Measurements from ENCODE around the gene MDC1.
"Not testable (repeated sequence)": the region's sequence is repeated elsewhere in the genome, so short reads cannot be mapped to it uniquely, and the experiment has no call there.

The MDC1 gene

DNA sequence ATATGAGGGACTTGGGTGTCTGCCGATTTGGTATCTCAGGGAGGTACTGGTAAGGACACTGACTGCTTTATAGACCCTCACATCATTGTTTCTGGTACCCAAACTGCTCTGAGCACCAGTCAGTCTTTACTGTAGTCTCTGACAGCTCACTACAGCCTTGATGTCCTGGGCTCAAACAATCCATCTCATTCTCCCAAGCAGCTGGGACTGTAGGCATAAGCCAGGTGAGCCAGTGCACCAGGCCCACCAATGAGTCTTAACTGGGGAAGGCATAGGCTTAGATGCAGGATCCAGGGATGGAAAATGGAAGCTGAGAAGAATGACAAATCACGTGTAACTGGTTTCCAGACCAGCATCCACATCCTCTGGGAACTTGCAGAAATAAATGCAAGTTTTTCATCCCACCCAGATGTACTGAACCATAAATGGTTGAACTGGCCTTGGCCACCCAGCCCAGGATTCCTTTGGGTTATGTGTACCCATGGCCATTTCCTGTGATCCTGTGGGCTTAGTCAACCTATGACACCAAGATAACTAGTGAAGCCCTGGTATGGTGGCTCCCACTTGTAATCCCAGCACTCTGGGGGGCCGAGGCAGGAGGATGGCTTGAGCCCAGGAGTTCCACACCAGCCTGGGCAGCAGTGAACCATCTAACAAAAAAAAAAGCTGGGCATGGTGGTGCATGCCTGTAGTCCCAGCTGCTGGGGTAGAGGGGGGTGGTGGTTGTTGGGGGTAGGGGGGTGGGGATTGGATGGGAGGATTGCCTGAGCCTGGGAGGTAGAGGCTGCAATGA is 8.8 kb upstream of the MDC1 start:
- peak; percentile 84 for DNase-seq (ENCODE audit: low read depth)

DNA sequence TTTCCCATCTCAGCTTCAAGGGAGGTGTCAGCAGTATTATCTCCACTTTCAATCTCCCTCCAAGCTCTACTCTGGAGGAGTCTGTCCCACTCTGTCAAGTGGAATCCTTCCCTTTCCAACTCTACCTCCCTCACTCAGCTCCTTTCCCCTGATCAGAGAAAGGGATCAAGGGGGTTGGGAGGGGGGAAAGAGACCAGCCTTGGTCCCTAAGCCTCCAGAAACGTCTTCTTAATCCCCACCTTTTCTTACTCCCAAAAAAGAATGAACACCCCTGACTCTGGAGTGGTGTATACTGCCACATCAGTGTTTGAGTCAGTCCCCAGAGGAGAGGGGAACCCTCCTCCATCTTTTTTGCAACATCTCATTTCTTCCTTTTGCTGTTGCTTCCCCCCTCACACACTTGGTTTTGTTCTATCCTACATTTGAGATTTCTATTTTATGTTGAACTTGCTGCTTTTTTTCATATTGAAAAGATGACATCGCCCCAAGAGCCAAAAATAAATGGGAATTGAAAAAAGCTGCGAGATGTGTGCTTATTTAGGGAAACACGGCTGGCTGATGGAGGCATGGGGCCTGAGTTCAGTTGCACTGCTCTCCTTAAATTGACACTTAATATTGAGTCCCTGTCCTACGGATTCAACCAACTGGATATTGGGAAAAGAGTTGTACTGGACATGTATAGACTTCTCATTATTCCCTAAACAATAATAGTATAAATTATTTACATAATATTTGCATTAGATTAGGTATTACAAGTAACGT is 8.0 kb upstream of the MDC1 start:
- peak; percentile 46 for DNase-seq (ENCODE audit: low read depth)

DNA sequence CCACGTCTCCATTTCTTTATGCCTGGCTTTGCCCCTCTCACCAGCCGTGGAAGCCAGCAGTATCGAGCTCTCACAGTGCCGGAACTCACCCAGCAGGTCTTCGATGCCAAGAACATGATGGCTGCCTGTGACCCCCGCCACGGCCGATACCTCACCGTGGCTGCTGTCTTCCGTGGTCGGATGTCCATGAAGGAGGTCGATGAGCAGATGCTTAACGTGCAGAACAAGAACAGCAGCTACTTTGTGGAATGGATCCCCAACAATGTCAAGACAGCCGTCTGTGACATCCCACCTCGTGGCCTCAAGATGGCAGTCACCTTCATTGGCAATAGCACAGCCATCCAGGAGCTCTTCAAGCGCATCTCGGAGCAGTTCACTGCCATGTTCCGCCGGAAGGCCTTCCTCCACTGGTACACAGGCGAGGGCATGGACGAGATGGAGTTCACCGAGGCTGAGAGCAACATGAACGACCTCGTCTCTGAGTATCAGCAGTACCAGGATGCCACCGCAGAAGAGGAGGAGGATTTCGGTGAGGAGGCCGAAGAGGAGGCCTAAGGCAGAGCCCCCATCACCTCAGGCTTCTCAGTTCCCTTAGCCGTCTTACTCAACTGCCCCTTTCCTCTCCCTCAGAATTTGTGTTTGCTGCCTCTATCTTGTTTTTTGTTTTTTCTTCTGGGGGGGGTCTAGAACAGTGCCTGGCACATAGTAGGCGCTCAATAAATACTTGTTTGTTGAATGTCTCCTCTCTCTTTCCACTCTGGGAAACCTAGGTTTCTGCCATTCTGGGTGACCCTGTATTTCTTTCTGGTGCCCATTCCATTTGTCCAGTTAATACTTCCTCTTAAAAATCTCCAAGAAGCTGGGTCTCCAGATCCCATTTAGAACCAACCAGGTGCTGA is 7.0 kb upstream of the MDC1 start:
- not testable (repeated sequence) for DNase-seq (ENCODE audit: low read depth)

DNA sequence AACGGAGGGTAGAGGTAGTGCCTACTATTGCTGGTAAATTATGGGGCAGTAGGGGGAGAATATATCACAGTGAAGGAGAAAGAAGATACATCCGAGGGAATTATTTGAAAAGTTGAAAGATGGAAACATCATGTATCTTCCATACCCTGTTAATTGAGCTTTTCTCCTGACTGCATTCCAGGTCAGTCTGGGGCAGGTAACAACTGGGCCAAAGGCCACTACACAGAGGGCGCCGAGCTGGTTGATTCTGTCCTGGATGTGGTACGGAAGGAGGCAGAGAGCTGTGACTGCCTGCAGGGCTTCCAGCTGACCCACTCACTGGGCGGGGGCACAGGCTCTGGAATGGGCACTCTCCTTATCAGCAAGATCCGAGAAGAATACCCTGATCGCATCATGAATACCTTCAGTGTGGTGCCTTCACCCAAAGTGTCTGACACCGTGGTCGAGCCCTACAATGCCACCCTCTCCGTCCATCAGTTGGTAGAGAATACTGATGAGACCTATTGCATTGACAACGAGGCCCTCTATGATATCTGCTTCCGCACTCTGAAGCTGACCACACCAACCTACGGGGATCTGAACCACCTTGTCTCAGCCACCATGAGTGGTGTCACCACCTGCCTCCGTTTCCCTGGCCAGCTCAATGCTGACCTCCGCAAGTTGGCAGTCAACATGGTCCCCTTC is 6.2 kb upstream of the MDC1 start:
- DNase-seq (ENCODE audit: low read depth) = not testable (repeated sequence)

DNA sequence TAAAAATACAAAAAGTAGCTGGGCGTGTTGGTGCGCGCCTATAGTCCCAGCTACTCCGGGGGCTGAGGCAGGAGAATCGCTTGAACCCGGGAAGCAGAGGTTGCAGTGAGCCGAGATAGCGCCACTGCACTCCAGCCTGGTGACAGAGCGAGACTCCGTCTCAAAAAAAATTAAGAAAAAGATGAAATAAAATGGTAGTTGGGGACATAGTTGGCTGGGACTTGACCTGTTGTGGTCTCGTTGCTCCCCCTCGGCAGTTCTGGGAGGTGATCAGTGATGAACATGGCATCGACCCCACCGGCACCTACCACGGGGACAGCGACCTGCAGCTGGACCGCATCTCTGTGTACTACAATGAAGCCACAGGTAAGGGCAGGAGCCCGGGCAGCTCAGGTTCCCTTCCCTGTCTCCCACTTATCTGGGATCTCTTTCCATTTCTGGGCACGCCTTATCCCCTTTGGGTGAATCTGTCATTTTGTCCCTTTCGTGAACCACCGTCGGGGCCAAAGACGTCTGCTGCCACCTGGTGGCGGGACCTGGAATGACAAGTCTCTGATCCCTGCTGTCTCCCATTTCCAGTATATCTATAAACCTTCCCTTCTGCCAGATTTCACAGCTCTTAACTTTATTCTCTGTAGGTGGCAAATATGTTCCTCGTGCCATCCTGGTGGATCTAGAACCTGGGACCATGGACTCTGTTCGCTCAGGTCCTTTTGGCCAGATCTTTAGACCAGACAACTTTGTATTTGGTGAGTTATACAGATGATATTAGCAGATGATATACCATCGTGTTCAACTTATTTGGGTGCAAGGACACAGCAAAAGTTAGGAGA is 5.4 kb upstream of the MDC1 start:
- DNase-seq (ENCODE audit: low read depth) = peak; percentile 86

DNA sequence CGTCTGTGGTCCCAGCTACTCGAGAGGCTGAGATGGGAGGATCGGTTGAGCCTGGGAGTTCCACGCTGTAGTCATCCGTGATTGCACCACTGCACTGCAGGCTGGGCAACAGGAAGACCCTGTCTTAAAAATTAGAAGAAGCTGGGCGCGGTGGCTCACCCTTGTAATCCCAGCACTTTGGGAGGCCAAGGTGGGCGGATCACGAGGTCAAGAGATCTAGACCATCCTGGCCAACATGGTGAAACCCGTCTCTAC is 4.9 kb upstream of the MDC1 start:
- DNase-seq (ENCODE audit: low read depth) = peak; percentile 48

DNA sequence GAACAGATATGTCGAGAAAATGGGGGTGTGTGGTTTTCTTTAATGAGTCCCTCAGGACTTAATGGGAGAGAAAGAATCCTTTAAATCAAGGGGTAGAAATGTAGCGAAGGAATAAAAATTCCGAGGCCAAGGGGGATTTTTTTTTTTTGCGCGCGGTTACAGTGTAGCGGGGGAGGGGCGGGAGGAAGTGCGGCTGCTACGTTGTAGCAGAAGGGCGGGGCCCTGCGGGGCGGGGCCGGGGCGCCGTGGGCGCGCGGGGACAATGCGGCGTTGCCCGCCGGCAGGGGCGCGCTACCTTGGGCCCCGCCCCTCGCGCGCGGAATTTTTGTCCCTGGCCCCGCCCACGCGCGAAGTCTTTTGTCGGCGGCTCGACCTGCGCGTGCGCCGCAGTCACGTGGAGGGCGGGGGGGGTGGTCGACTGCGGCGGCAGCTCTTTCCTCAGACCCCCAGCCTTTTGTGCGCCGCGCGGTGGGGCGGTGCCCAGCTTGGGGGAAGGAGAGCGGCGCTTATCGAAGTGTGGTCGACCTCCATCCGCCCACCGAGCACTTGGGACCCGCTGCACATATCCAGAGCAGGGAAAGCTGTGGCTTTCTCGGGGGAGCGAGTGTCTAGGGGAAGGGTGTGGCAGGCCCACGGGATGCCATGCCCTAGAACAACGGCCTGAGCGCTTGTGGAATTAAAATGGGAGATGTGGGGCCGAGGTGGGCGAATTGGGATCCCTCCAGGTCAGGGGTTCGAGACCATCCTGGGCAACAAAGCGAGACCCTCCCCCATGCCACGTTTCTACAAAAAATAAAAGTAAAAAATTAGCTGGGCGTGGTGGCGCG is 4.3 kb upstream of the MDC1 start:
- peak; percentile 94 for DNase-seq (ENCODE audit: low read depth)

DNA sequence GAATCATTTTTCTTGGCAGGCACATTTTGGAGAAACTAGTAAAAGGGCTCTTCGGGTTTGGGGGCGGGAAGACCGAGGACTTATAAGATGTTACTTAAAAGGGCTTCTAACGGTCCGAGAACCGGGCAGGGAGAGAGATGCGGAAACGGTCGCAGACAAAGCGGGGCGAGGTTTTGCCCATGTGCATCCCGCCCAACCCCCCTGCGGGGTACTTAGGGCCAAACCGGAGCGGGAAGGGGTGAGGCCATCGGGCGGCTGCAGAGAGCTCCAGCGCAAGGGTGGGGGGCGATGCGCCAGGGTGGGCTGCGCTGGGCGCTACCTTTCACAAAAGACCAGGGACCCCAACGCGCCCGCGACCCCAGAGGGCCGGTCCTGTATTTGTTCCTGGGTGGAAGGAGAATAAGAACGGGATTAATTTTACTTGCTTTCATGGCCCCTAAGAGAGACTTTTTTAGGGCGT is 3.7 kb upstream of the MDC1 start:
- peak; percentile 74 for DNase-seq (ENCODE audit: low read depth)

DNA sequence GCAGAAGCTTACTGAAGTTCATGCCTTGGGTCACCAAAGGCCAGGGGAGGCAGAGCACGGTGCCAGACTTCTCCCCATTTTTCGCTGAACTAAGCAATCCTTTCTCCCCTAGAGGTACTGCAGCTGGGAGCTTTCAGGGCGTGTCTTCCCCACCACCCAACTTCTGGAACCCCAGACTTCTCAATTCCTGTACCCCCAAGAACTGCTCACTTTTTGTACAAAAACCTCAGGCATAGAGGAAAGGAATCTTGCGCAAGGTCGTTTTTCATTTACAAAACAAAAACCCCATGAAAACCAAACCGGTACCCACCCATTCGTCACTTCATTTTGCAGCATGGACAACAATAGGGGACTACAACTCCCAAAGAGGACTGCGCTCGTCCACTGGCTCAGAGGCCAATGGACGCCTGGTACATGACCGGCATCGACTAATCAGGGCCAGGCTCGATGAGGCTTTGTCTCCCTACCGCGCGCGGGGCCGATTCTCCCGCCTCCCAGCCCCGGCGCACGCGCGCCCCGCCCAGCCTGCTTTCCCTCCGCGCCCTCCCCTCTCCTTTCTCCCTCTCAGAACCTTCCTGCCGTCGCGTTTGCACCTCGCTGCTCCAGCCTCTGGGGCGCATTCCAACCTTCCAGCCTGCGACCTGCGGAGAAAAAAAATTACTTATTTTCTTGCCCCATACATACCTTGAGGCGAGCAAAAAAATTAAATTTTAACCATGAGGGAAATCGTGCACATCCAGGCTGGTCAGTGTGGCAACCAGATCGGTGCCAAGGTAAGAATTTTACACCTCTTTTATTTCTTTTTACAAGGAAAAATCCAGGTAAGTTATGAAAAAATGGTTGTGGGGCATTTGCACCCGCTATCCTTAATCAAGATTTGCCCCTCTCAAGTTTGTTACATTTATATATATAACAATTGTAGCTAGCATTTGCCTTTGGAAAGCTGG is 3.0 kb upstream of the MDC1 start, which contains the start of gene TUBB:
Gene TUBB, plus strand, starts transcription at position 562 of the 947 bp plus-strand sequence. Its CDS starts 155 bp downstream, at position 717.
- peak; percentile 99 for DNase-seq (ENCODE audit: low read depth)

DNA sequence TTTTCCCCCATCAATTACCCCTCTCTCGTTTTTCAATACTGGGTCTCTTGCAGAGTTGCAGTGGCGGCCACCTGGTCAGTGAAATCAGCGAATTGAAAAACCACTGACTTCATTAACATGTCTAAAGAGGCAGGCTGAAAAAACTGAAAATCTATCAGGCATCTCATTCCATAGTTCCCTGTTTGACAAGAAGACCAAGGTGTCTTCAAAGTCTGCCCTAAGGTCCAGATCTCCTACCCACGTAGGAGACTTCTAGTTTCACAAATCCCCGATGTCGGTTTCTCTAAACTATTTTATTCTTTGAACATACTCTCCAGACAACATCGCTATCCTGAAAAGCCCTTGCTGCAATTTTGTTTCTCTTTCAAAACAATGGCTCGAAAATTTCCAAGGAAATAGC is 2.3 kb upstream of the MDC1 start:
- no peak for DNase-seq (ENCODE audit: low read depth)

DNA sequence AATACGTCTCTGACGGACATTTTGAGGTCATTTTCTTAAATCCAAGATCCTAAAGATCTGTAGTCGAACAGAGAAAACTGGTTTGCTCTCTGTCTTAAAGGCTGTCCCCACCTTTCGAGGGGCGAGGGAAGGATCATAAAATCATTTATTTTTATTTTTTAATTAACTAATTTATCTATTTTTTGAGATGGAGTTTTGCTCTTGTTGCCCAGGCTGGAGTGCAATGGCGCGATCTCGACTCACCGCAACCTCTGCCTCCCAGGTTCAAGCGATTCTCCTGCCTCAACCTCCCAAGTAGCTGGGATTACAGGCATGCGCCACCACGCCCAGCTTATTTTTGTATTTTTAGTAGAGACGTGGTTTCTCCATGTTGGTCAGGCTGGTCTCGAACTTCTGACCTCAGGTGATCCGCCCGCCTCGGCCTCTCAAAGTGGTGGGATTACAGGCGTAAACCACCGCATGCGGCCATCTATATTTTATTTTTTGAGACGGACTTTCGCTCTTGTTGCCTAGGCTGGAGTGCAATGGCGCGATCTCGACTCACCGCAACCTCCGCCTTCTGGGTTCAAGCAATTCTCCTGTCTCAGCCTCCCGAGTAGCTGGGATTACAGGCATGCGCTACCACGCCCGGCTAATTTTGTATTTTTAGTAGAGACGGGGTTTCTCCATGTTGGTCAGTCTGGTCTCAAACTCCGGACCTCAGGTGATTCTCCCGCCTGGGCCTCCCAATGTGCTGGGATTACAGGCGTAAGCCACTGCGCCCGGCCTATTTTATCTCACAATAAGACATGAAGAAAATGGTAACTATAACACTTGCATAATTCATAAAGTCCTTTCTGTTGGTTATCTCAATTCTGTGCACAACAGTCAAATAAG is 1.0 kb upstream of the MDC1 start:
- not testable (repeated sequence) for DNase-seq (ENCODE audit: low read depth)

DNA sequence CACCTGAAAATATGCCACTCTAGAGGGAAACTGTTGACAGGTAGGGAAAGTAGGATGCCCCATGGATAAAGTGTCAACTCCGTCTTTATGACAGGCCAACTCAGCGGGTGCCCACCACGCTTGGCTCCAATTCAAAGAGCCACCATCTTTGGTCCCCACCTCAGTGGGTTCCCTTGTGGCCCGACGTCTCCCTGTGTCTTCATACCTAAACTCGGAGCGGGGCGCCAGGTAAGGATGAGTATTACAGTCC is 277 bp downstream of the MDC1 start:
- DNase-seq (ENCODE audit: low read depth) = no peak

DNA sequence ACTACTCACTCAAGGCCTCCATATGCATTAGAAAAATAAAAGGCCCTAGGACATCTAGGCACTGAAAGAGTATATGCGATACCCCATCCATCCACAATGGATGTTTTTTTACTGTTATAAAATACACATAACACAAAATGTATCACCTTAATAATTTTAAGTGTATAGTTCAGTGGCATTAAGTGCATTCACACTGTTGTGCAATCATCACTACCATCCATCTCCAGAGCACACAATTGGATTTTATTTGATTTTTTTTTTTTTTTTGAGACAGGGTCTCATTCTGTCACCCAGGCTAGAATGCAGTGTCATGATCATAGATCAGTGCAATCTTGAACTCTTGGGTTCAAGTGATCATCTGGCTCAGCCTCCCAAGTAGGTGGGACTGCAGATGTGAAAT is 2.8 kb downstream of the MDC1 start:
- no peak for DNase-seq (ENCODE audit: low read depth)

DNA sequence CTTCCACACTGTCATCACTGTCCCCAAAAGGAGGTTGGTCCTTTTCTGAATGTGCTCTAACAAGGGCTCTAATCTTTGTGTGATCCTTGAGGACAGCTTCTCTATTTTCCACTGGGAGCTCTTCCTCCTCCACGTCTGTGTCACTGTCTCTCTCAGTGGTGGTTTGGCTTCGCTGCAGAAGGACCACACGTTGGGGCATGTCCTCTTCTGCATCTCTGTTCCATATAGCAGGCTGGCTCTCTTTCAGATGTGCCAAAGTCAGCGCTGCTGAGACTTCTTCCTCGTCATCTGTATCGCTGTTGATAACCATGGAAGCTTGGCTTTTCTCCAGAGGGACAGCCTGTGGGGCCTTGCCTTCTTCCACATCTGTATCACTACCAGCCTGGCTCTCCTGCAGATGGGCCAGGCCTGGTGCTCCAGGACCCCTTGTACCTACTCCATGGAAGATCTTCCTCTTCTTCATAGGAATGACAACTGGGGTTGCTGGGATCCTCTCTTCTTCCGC is 4.6 kb downstream of the MDC1 start:
- no peak for DNase-seq (ENCODE audit: low read depth)

DNA sequence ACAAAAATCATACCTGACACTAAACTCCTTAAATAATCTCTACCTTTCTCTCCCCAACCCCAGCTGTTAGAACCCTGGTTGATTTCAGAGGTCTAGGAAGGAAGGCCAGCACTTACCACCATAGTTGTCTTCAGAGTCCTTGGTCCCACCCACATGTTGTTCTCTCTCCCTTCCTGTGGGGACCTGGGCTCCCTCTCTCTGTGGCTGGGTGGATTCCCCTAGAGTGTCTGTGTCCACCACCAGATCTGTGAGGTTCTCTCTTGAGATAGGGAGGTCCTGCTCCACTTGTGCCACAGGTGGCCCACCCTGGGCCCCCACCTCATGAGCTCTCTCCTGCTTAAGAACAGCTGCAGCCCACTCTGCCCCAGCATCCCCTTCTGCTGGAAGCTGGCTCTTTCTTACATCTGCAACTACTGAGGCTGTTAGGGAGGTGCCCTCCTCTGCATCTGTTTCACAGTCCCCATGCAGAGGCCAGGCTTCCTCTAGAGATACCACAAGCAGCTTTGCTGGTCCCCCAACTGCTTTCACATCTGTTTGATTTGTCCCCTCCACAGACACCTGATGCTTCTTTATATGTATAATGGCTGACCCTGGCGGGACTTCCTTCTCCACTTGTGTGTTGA is 5.2 kb downstream of the MDC1 start:
- DNase-seq (ENCODE audit: low read depth) = no peak

DNA sequence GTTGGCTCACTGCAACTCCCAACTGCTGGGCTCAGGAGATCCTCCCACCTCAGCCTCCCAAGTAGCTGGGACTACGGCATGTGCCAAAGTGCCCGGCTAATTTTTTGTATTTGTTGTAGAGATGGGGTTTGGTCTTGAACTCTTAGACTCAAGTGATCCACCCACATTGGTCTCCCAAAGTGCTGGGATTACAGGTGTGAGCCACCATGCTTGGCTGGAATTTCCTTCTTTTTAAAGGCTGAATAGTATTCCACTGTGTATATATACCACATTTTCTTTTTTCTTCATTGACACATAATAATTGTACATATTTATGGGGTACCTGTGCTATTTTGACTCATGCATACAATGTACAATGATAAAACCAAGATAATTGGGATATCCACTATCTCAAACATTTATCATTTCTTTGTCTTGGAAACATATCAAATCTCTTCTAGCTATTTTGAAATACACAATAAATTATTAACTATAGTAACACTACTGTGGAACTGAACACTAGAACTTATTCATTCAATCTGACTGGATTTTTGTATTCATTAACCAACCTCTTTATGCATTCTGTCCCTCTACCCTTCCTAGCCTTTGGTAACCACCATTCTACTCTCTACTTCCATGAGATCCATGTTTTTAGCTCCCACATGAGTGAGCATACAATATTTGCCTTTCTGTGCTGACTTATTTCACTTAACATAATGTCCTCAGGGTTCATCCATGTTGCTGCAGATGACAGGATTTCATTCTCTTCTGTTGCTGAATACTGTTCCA is 7.8 kb downstream of the MDC1 start:
- DNase-seq (ENCODE audit: low read depth) = no peak
